ENCODE results near the gene MAP2K5.

MAP2K5 gene

DNA sequence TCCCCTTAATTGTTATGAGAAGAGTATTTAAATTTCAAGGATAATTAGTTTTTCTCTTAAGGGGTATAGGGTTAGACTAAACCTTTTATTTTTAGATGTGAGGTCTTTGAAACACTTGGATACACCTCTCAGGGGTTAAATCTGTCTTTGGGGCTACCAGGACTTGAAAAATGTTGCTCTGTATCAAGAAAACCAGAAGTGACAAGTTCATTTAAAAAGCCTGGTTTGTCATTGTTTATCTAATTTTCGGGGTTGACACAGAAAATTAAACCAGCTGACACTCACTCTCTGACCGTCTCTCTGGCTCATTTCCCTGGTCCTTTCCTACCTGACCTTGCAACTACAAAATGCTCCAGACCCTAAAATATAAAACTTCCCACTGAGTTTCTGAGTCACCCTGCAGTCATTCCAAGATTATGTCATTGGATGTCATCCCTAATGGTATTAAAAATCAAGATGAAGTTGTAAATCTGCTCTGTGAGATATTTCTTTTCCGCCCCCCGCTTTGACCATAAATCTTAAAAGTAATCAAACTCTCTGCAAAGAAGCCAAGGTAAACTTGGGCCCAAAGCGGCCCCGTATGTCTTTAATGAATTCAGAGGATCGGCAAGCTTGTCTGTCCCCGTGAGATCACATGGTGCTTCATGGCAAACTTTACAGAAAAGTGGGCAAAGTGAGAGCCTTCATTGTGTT, 249.9 kb downstream of the MAP2K5 start:
- Histone ChIP-seq H3K27ac (ENCODE audit: low read length) (no peak overlapping the region), H2AFZ (ENCODE audit: low read length) (no peak overlapping the region), H3K27me3 (replicated peaks; ENCODE audit: insufficient read depth, low read length) (no peaks in the 10 kb centered on the region), H4K20me1 (ENCODE audit: insufficient read depth, low read length) (no peaks in the 10 kb centered on the region), H3K9me3 (replicated peaks; ENCODE audit: insufficient read depth, low read length) (no peaks in the 10 kb centered on the region), H3F3A (ENCODE audit: insufficient read depth, low read length) (no peaks in the 10 kb centered on the region), H3K9ac (ENCODE audit: low read length) (no peak overlapping the region), H3K36me3 (replicated peaks; ENCODE audit: insufficient read depth, low read length) (no peaks in the 10 kb centered on the region), H3K4me3 (ENCODE audit: low read length) (no peak overlapping the region), H3K79me2 (ENCODE audit: low read length) (no peaks in the 10 kb centered on the region), H3K4me1 (ENCODE audit: low read length) (peaks cover 7% of the 10 kb centered on the region), H3K9me2 (replicated peaks; ENCODE audit: insufficient read depth, low read length) (no peaks in the 10 kb centered on the region), H3K4me2 (ENCODE audit: low read depth, low read length) (no peak overlapping the region)
- no peak for DNase-seq
- no peak for TF ChIP-seq EZH2phosphoT487 (IDR thresholded peaks at IDR 0.05; ENCODE audit: low read length)
- no peak for TF ChIP-seq CTCF (IDR thresholded peaks at IDR 0.05; ENCODE audit: low read length)
- no peak for TF ChIP-seq EZH2 (optimal IDR thresholded peaks at IDR 0.05; ENCODE audit: low read depth, low read length)

DNA sequence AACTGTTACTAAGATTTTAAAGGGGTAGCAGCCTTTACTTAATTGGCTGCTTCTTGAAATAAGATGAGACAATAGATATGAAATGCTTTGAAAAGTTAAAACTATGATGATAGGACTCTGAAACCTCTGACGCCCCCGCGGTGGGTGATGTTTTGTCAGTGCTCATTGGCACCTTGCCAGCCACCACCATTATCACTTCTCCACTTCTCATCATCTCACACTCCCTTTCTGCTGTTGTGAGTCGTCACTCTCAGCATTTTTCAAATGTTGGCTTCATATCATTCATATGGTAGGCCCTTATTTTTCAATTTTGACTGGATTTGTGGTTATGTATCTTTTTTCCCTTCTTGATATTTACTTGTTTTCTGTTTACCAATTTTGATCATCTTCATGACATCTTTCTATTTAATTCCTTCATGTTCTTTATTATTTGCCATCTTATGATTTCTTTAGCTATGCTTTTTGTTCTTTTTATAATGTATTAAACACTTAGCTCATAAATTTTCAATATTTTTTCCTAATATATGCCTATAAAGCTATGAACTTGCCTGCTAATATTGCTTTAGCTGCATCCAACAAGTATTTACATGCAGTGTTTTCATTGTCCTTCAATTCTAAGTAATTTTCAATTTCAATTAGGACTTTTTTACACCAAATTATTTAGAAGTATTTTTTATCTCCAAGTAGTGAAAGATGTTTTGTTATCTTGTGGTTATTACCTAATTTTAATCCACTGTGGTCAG, 252.5 kb downstream of the MAP2K5 start:
- Histone ChIP-seq H3K4me2 (ENCODE audit: low read depth, low read length) (no peak overlapping the region), H4K20me1 (ENCODE audit: insufficient read depth, low read length) (no peaks in the 10 kb centered on the region), H3K27ac (ENCODE audit: low read length) (no peak overlapping the region), H3K79me2 (ENCODE audit: low read length) (no peaks in the 10 kb centered on the region), H3K9me3 (replicated peaks; ENCODE audit: insufficient read depth, low read length) (no peaks in the 10 kb centered on the region), H3K4me1 (ENCODE audit: low read length) (peaks cover 7% of the 10 kb centered on the region), H3K9ac (ENCODE audit: low read length) (no peak overlapping the region), H2AFZ (ENCODE audit: low read length) (no peak overlapping the region), H3F3A (ENCODE audit: insufficient read depth, low read length) (no peaks in the 10 kb centered on the region), H3K36me3 (replicated peaks; ENCODE audit: insufficient read depth, low read length) (no peaks in the 10 kb centered on the region), H3K4me3 (ENCODE audit: low read length) (no peak overlapping the region), H3K27me3 (replicated peaks; ENCODE audit: insufficient read depth, low read length) (no peaks in the 10 kb centered on the region), H3K9me2 (replicated peaks; ENCODE audit: insufficient read depth, low read length) (no peaks in the 10 kb centered on the region)
- TF ChIP-seq CTCF (IDR thresholded peaks at IDR 0.05; ENCODE audit: low read length) (no peak), EZH2phosphoT487 (IDR thresholded peaks at IDR 0.05; ENCODE audit: low read length) (no peak), EZH2 (optimal IDR thresholded peaks at IDR 0.05; ENCODE audit: low read depth, low read length) (no peak)
- DNase-seq: no peak

DNA sequence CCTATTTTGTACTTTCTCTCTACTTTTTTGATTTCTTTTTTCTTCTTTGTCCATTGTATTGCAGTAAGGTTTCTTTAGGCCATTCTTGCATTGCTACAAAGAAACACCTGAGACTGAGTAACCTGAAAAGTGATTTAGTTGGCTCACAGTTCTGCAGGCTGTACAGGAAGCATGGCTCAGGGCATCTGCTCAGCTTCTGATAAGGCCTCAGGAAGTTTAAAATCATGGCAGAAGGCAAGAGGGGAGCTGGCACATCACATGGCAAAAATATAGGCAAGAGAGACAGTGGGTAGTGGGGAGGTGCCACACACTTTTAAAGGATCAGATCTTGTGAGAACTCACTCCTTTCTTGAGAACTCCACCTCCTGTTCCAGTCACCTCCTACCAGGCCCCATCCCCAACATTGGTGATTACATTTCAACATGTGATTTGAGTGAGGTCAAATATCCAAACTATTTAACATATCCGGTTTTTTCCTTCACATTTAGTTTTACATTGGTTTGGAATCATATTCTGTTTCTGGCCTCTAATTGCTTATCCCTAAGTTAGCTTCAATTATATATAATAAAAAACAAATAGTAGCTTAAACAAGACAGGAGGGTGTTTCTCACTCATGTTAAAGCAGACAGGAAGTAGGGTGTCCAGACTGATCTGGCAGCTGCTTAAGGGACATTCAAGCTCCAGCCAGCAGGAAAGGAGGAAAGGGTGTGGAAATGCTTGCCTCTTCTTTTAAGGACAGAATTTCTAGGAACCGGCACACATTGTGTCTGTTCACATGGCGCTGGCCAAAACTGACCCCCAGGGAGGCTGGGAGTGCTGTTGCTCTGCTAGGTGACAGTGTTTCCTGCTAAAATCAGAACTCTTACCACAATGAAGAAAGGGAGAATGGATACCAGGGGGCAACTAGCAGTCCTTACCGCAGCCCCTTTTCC, 254.0 kb downstream of the MAP2K5 start:
- no peaks in the 10 kb centered on the region for H4K20me1 ChIP-seq (ENCODE audit: insufficient read depth, low read length)
- no peak for TF ChIP-seq EZH2phosphoT487 (IDR thresholded peaks at IDR 0.05; ENCODE audit: low read length)
- no peak for TF ChIP-seq EZH2 (optimal IDR thresholded peaks at IDR 0.05; ENCODE audit: low read depth, low read length)
- no peaks in the 10 kb centered on the region for H3F3A ChIP-seq (ENCODE audit: insufficient read depth, low read length)
- no peaks in the 10 kb centered on the region for H3K9me3 ChIP-seq (replicated peaks; ENCODE audit: insufficient read depth, low read length)
- H3K27me3 ChIP-seq (replicated peaks; ENCODE audit: insufficient read depth, low read length): no peaks in the 10 kb centered on the region
- DNase-seq: no peak
- H3K9me2 ChIP-seq (replicated peaks; ENCODE audit: insufficient read depth, low read length): no peaks in the 10 kb centered on the region
- no peak overlapping the region for H3K9ac ChIP-seq (ENCODE audit: low read length)
- H3K4me2 ChIP-seq (ENCODE audit: low read depth, low read length): no peak overlapping the region
- no peak overlapping the region for H3K27ac ChIP-seq (ENCODE audit: low read length)
- no peaks in the 10 kb centered on the region for H3K79me2 ChIP-seq (ENCODE audit: low read length)
- no peaks in the 10 kb centered on the region for H3K36me3 ChIP-seq (replicated peaks; ENCODE audit: insufficient read depth, low read length)
- H2AFZ ChIP-seq (ENCODE audit: low read length): no peak overlapping the region
- H3K4me1 ChIP-seq (ENCODE audit: low read length): peaks cover 7% of the 10 kb centered on the region
- H3K4me3 ChIP-seq (ENCODE audit: low read length): no peak overlapping the region

Data from MM.1S (cell line).